HG03060 (cell line): ENCODE data around the gene TRAPPC2L.

Experiments
- ATAC-seq: cut with Tn5 transposase; IDR thresholded peaks from one replicate; pipeline ENCODE4 v1.9.1; 2021; ENCODE audit warnings: low read depth, moderate number of reproducible peaks; ENCODE audit not compliant: unreplicated experiment

The TRAPPC2L gene

GRCh38 chr16:88904676-88905365 lies 47.9 kb downstream of the TRAPPC2L start:
- no peak for ATAC-seq

- ATAC-seq: no peak
Measured at GRCh38 chr16:88905563-88905962, 48.6 kb downstream of the TRAPPC2L start.

- no peak for ATAC-seq
Measured at GRCh38 chr16:88906020-88906419, 49.1 kb downstream of the TRAPPC2L start.

GRCh38 chr16:88906535-88907105 lies 49.7 kb downstream of the TRAPPC2L start:
- no peak for ATAC-seq

- no peak for ATAC-seq
Measured at GRCh38 chr16:88907768-88908167, 50.8 kb downstream of the TRAPPC2L start.

GRCh38 chr16:88908307-88908706 lies 51.4 kb downstream of the TRAPPC2L start:
- ATAC-seq: no peak

GRCh38 chr16:88909431-88910210 lies 52.7 kb downstream of the TRAPPC2L start:
- ATAC-seq: no peak

GRCh38 chr16:88910284-88911135 lies 53.6 kb downstream of the TRAPPC2L start:
- no peak for ATAC-seq

- no peak for ATAC-seq
Measured at GRCh38 chr16:88911136-88911945, 54.4 kb downstream of the TRAPPC2L start.

- ATAC-seq: no peak
Measured at GRCh38 chr16:88911946-88912310, 55.0 kb downstream of the TRAPPC2L start.
